GM13976 (cell line): Measurements from ENCODE around the gene PAPSS1.
"Not testable (repeated sequence)": the region's sequence is repeated elsewhere in the genome, so short reads cannot be mapped to it uniquely, and the experiment has no call there.

Experiments used
- DNase-seq: peaks from one replicate; pipeline ENCODE4 v3.0.0; 2012; ENCODE audit warnings: low spot score
- in situ Hi-C: fragments of 300-500 bp; cut with MboI; formaldehyde crosslinking; loops from one replicate; pipeline ENCODE4 v1.12.0; 2022; ENCODE audit warnings: low sequenced_read_pairs, mixed read lengths, inconsistent platforms; ENCODE audit not compliant: unreplicated experiment
- TF ChIP-seq, protein P1 (sequence below): IDR thresholded peaks from 2 replicates; pipeline ENCODE4 v1.5.1; 2012; ENCODE audit warnings: borderline replicate concordance, mild to moderate bottlenecking; ENCODE audit not compliant: insufficient read depth; ENCODE audit errors: extremely low read depth, missing control alignments, control extremely low read depth

The PAPSS1 gene

DNA sequence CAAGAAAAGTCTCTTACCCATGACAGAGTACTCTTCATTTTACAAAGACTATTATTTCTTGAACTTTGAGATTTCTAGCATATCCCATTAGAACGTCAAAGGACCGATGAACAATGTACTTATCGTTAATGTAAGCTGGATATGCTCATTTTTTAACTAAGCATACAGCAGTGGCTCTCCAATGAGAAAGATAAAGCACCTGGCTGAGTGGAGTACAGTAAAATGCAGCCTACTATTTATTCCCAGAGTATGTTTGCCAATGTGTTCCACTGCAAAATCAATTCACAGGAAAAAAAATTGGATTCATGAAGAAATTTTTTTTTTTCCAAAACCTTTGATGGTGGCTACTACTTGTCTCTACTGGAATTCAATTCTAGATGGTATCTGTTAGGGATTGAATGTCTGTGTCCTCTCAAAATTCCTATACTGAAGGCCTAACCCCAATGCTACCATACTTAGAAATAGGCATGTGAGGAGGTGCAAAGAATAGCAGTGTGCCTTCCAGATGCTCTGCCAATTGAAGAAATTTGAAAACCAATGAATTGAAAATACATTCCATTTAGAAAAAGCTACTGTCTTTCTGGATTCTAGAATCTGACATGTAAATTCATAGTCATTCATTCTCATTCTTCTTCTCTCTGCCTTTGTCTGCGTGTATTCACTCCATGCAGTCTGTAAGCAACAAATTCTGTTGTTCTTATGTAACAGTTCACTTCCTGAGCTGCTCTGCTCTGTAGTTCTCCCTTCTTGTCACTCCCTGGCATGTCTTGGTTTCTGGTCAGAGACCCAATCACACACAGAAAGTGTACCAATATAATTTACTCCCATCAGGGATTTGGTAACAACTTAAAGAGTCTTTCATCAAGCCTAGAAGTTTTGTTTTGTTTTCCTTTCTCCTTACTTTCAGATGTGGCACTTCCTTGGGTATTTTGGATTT is 61.4 kb downstream of the PAPSS1 start:
- TF ChIP-seq, protein P1, sequence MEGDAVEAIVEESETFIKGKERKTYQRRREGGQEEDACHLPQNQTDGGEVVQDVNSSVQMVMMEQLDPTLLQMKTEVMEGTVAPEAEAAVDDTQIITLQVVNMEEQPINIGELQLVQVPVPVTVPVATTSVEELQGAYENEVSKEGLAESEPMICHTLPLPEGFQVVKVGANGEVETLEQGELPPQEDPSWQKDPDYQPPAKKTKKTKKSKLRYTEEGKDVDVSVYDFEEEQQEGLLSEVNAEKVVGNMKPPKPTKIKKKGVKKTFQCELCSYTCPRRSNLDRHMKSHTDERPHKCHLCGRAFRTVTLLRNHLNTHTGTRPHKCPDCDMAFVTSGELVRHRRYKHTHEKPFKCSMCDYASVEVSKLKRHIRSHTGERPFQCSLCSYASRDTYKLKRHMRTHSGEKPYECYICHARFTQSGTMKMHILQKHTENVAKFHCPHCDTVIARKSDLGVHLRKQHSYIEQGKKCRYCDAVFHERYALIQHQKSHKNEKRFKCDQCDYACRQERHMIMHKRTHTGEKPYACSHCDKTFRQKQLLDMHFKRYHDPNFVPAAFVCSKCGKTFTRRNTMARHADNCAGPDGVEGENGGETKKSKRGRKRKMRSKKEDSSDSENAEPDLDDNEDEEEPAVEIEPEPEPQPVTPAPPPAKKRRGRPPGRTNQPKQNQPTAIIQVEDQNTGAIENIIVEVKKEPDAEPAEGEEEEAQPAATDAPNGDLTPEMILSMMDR: no peak
- no peak for DNase-seq
- in situ Hi-C loops: no loop called here

DNA sequence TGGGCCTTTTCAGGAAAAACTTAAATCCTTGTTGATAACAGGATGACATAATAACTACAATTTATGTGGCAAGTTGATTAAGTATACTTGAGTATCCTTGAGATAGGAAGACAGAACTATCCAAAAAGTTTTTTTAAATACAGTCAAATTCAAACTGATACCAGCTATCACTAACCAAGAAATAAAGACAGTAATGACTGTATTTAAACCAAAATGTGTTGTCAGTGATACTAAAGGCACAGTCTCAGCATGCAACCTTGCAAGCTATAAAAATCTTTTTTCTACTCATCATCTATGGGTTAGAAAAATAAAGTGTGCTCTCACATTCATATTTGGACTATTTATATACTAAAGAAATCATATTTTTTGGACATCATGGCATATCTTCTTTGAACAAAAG is 64.7 kb downstream of the PAPSS1 start:
- in situ Hi-C loops: no loop called here
- no peak for DNase-seq
- TF ChIP-seq, protein P1: no peak

DNA sequence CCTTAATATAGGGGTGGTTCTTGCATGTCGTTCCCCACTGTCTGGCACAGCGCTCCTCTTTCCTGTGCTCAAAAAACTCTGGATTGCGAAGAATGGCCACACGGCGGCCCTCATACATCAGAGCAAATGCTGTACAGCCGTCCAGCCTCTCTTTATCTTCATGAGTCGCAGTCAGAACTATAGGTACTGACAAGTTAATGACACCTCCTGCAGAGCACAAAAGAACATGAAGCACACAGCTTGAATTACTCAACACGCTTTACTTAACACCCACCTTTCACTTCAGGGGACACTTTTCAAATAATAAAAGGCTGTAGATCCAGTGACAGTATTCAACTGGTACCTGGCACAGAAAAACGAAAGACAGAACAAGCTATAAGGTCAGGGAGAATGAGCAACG is 65.3 kb downstream of the PAPSS1 start:
- TF ChIP-seq, protein P1: no peak
- DNase-seq: no peak
- in situ Hi-C loops: no loop called here

DNA sequence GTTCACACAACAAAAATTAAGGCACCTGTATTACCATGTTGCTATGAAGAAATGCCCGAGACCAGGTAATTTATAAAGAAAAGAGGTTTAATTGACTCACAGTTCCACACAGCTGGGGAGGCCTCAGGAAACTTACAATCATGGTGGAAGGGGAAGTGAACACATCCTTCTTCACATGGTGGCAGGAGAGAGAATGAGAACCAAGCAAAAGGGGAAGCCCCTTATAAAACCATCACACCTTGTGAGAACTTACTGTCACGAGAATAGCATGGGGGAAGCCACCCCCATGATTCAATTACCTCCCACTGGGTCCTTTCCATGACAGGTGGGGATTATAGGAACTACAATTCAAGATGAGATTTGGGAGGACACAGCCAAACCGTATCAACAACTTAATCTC is 68.6 kb downstream of the PAPSS1 start:
- in situ Hi-C loops, DNase-seq: not testable (repeated sequence)

DNA sequence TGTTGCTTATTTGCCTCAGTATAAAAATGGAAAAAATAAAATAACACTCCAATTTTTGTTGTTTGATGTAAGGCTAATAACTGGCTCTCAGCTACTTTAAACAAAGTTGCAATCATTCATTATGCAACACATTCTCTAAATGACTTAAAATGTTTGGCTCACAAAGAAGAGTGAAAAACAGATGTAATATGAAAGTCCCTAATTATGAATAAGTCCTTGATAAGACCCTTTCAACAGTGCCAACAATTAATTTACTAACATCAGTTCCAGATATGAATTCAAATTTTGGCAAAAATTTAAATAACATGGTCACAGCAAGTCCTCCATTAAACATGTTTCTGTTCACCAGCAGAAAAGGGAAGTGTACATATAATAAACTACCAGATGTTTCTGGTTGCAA is 69.8 kb downstream of the PAPSS1 start:
- DNase-seq: no peak
- TF ChIP-seq, protein P1: no peak
- in situ Hi-C loops: no loop called here

DNA sequence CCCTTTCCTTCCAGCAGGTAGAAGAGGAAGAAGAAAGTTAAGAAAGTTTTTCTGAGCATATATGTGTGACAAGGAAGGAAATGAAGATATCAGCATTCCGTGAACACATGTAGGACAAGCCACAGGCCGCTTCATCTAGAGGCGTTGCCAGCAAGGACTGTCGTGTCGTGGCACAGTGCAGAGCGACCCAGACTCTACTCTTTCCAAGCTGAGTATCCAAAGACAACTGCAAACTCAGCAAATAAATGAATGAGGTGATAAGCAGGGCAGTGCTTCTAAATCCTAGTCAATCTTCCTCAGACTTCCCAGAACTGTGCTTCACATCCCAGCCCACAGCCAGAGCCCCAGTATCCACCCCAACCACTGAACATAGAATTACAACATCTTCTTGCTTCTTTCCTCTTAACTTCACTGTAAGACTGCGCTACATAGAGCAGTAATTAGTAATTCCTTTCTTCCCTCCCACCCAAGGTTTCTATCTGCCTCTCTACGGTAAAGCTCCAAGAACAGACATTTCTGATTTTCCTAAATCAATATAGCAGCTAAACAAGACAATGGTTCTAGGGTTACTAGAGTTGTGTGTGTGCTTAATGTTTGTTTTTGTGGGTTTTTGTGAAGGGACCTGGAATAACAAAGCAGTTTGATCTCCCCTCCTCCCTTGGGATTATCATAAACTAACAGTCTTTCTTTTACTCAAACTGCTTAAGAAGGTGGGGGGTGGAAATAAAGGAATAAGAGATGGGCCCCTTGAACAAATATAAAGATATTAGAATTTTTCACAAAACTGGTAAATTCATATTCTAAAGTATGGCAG is 71.6 kb downstream of the PAPSS1 start:
- no peak for DNase-seq
- TF ChIP-seq, protein P1: no peak
- in situ Hi-C loops: no loop called here

DNA sequence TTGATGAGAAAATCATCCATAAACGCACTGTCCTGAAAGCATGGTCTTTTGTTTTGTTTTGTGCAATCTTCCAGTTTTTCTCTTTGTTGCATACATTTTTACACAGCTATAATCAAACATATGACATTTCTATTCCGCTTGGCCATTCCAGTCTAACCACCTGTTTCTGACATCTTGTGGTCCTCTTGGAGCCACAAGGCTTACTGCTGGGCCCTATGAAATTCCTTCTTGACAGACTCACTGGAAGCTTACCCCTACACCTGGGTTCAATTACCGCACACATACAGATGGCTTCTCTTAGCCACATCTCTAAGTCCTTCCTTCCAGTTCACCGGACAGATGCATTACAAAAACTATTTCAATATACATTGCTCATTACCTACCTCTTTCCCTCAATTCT is 72.4 kb downstream of the PAPSS1 start:
- DNase-seq: no peak
- TF ChIP-seq, protein P1: no peak

More for the DNA sequence above, 72.4 kb downstream of the PAPSS1 start:
- in situ Hi-C loops: no loop called here
